Measurements from ENCODE around the gene ZBED4. TPM values are rescaled to one million over a fixed set of nuclear protein-coding genes. Genes with fewer than 3 reads are reported as not detected.

The ZBED4 gene
- total and polyA plus RNA-seq, 2 experiments from 2014 or later: 8.5 to 31.9 TPM

DNA sequence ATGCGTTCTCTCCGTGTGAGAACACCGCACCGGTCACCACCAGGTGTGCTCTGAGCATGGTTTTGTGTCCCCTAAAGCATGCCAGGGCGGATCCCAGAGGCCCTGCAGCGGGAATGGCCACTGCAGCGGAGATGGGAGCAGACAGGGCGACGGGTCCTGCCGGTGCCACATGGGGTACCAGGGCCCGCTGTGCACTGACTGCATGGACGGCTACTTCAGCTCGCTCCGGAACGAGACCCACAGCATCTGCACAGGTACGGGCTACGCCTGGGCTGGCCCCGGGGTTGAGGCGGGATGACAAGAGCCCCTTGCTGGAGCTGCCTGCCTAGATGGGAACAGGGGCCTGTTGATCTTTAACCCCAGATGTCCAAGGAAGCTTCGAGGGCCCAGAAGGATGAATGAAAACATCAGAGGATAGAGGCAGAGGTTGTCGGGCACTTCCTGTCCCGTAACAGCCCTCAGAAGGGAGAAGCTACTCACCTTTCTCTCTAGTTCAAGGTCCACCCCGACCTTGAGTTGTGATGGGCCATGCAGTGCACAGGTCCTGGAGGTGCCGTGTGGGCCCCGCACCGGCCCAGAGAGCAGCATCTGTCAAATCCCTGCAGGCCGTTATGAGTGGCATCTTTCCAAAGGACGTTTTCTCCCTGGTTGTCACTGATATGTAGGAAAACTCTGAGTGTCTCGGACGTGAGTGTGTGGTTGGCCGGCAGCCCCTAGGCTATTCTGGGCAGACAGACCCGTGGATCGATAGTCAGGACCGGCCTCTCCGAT lies 68.0 kb downstream of the ZBED4 start:
- ATAC-seq (no peak), DNase-seq (ENCODE audit: low spot score) (no peak)
- H3K27me3 ChIP-seq (ENCODE audit: insufficient read depth): no peaks in the 10 kb centered on the region
- H3K4me1 ChIP-seq (ENCODE audit: insufficient read depth): no peaks in the 10 kb centered on the region; the same call in 1 of the 2 replicates
- no peaks in the 10 kb centered on the region for H3K36me3 ChIP-seq (ENCODE audit: insufficient read depth)
- no peaks in the 10 kb centered on the region for H4K20me1 ChIP-seq (replicated peaks; ENCODE audit: insufficient read depth)
- Mint-ChIP-seq H3K36me3 (ENCODE audit: low read depth) (peaks cover 2% of the 10 kb centered on the region; the same call in 2 of the 3 replicates), H3K27me3 (ENCODE audit: insufficient read depth, low read depth, poor library complexity) (peaks cover 10% of the 10 kb centered on the region), H3K4me1 (peaks cover 13% of the 10 kb centered on the region), H3K27ac (no peak overlapping the region), H3K9me3 (no peaks in the 10 kb centered on the region), H3K4me3 (no peak overlapping the region)
- H2AFZ ChIP-seq: no peak overlapping the region
- TF ChIP-seq ZNF114 (CRISPR knock-in tag; IDR thresholded peaks at IDR 0.05) (no peak), STAT1 (IDR thresholded peaks at IDR 0.05; ENCODE audit: unreplicated experiment) (no peak), JUNB (IDR thresholded peaks at IDR 0.05; ENCODE audit: unreplicated experiment) (no peak)
- TF ChIP-seq, protein P1, sequence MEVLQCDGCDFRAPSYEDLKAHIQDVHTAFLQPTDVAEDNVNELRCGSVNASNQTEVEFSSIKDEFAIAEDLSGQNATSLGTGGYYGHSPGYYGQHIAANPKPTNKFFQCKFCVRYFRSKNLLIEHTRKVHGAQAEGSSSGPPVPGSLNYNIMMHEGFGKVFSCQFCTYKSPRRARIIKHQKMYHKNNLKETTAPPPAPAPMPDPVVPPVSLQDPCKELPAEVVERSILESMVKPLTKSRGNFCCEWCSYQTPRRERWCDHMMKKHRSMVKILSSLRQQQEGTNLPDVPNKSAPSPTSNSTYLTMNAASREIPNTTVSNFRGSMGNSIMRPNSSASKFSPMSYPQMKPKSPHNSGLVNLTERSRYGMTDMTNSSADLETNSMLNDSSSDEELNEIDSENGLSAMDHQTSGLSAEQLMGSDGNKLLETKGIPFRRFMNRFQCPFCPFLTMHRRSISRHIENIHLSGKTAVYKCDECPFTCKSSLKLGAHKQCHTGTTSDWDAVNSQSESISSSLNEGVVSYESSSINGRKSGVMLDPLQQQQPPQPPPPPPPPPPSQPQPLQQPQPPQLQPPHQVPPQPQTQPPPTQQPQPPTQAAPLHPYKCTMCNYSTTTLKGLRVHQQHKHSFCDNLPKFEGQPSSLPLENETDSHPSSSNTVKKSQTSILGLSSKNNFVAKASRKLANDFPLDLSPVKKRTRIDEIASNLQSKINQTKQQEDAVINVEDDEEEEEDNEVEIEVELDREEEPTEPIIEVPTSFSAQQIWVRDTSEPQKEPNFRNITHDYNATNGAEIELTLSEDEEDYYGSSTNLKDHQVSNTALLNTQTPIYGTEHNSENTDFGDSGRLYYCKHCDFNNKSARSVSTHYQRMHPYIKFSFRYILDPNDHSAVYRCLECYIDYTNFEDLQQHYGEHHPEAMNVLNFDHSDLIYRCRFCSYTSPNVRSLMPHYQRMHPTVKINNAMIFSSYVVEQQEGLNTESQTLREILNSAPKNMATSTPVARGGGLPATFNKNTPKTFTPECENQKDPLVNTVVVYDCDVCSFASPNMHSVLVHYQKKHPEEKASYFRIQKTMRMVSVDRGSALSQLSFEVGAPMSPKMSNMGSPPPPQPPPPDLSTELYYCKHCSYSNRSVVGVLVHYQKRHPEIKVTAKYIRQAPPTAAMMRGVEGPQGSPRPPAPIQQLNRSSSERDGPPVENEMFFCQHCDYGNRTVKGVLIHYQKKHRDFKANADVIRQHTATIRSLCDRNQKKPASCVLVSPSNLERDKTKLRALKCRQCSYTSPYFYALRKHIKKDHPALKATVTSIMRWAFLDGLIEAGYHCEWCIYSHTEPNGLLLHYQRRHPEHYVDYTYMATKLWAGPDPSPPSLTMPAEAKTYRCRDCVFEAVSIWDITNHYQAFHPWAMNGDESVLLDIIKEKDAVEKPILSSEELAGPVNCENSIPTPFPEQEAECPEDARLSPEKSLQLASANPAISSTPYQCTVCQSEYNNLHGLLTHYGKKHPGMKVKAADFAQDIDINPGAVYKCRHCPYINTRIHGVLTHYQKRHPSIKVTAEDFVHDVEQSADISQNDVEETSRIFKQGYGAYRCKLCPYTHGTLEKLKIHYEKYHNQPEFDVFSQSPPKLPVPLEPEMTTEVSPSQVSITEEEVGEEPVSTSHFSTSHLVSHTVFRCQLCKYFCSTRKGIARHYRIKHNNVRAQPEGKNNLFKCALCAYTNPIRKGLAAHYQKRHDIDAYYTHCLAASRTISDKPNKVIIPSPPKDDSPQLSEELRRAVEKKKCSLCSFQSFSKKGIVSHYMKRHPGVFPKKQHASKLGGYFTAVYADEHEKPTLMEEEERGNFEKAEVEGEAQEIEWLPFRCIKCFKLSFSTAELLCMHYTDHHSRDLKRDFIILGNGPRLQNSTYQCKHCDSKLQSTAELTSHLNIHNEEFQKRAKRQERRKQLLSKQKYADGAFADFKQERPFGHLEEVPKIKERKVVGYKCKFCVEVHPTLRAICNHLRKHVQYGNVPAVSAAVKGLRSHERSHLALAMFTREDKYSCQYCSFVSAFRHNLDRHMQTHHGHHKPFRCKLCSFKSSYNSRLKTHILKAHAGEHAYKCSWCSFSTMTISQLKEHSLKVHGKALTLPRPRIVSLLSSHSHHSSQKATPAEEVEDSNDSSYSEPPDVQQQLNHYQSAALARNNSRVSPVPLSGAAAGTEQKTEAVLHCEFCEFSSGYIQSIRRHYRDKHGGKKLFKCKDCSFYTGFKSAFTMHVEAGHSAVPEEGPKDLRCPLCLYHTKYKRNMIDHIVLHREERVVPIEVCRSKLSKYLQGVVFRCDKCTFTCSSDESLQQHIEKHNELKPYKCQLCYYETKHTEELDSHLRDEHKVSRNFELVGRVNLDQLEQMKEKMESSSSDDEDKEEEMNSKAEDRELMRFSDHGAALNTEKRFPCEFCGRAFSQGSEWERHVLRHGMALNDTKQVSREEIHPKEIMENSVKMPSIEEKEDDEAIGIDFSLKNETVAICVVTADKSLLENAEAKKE (CRISPR knock-in tag; IDR thresholded peaks at IDR 0.05): no peak
- TF ChIP-seq, protein P2, sequence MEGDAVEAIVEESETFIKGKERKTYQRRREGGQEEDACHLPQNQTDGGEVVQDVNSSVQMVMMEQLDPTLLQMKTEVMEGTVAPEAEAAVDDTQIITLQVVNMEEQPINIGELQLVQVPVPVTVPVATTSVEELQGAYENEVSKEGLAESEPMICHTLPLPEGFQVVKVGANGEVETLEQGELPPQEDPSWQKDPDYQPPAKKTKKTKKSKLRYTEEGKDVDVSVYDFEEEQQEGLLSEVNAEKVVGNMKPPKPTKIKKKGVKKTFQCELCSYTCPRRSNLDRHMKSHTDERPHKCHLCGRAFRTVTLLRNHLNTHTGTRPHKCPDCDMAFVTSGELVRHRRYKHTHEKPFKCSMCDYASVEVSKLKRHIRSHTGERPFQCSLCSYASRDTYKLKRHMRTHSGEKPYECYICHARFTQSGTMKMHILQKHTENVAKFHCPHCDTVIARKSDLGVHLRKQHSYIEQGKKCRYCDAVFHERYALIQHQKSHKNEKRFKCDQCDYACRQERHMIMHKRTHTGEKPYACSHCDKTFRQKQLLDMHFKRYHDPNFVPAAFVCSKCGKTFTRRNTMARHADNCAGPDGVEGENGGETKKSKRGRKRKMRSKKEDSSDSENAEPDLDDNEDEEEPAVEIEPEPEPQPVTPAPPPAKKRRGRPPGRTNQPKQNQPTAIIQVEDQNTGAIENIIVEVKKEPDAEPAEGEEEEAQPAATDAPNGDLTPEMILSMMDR (conservative IDR thresholded peaks at IDR 0.05; ENCODE audit: low read depth in 2 of 2): no peak
- TF ChIP-seq, protein P3, sequence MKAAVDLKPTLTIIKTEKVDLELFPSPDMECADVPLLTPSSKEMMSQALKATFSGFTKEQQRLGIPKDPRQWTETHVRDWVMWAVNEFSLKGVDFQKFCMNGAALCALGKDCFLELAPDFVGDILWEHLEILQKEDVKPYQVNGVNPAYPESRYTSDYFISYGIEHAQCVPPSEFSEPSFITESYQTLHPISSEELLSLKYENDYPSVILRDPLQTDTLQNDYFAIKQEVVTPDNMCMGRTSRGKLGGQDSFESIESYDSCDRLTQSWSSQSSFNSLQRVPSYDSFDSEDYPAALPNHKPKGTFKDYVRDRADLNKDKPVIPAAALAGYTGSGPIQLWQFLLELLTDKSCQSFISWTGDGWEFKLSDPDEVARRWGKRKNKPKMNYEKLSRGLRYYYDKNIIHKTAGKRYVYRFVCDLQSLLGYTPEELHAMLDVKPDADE (IDR thresholded peaks at IDR 0.05): no peak
- H3K27ac ChIP-seq (ENCODE audit: low read depth): no peak overlapping the region
- H3K9me2 ChIP-seq (ENCODE audit: insufficient read depth): no peaks in the 10 kb centered on the region
- peaks cover 9% of the 10 kb centered on the region for H3K79me2 ChIP-seq (replicated peaks; ENCODE audit: insufficient read depth)
- peaks cover 5% of the 10 kb centered on the region; the same call in 1 of the 2 replicates for H3F3A ChIP-seq (replicated peaks; ENCODE audit: low read depth)
- H3K4me3 ChIP-seq: no peak overlapping the region
- H3K4me2 ChIP-seq: no peak overlapping the region
